Measurements from ENCODE around the gene RBM25.

GRCh38 chr14:73069585-73069984 lies 11.3 kb downstream of the RBM25 start:
- TF ChIP-seq POLR2A (IDR thresholded peaks at IDR 0.05; ENCODE audit: low read depth, low read length) (no peak), POLR2AphosphoS5 (IDR thresholded peaks at IDR 0.05; ENCODE audit: low read depth, low read length) (no peak), TAF1 (IDR thresholded peaks at IDR 0.05; ENCODE audit: borderline replicate concordance, low read depth, low read length) (no peak)

Measured in GM12892 (cell line).